Pancreas (tissue), 10 donors: ENCODE data around the gene ITPKB. TPM values are rescaled to one million over a fixed set of nuclear protein-coding genes. Genes with fewer than 3 reads are reported as not detected.

ENCODE experiments used
- ATAC-seq, 4 donors: fragments of 200-7000 bp; cut with Tn5 transposase; one replicate each; pipeline versions ENCODE4 v1.8.0 to v1.9.1; 2020; ENCODE audit warnings: mild to moderate bottlenecking in 4 of 4, moderate library complexity in 4 of 4
- DNase-seq, 6 donors: peaks; one replicate each; pipeline ENCODE4 v3.0.0-alpha.2; 2020
- FAIRE-seq: peaks from 2 replicates; lab custom pipeline; 2012; peaks lifted over from hg19 to GRCh38; lab: Jason Lieb, UNC
- H3K27ac ChIP-seq, 4 donors: fragments of 200-600 bp; sonication (generic); 1 replicate in 3 of 4; 2 replicates in 1 of 4; pipeline versions ENCODE4 v1.5.0 to v1.8.0; 2020
- H3K27me3 ChIP-seq, 4 donors: fragments of 200-600 bp; one replicate each; pipeline ENCODE4 v1.8.0; 2021
- H3K36me3 ChIP-seq, 3 donors: fragments of 200-600 bp; sonication (generic) in 1 of 3; one replicate each; pipeline versions ENCODE4 v1.5.0 to v1.8.0; 2020 to 2021
- H3K4me1 ChIP-seq, 3 donors: fragments of 200-600 bp; one replicate each; pipeline ENCODE4 v1.8.0; 2021
- H3K4me3 ChIP-seq, 4 donors: fragments of 200-600 bp; sonication (generic) in 2 of 4; one replicate each; pipeline versions ENCODE4 v1.5.0 to v1.8.0; 2020 to 2021
- H3K9me3 ChIP-seq, 4 donors: fragments of 200-600 bp; one replicate each; pipeline ENCODE4 v1.8.0; 2021
- WGBS, 2 donors: extraction: QIAGEN DNeasy Blood & Tissue Kit; methylation state at CpG; one replicate each; pipeline ENCODE4 v1.1.7; 2013; 5-methylcytosine and 5-hydroxymethylcytosine counted together
- intact Hi-C, 3 donors: fragments of 100-400 bp; cut with DNase I; formaldehyde crosslinking; loops; one replicate each; pipeline versions ENCODE4 v1.11.1 to v1.14.2; 2022
- polyA plus RNA-seq, 2 donors: library from polyadenylated mRNA; stranded (reverse); fragments of 200-250 nt; gene quantifications; one replicate each; pipeline ENCODE4 v1.2.3, GENCODE V29; 2013
- total RNA-seq, 6 donors: library from RNA; stranded (reverse); fragmentation: NEBNext Ultra II Directional in 4 of 6; extraction: Animal tissue kit (Norgen Biotek cat#: 25700) in 4 of 6; gene quantifications; one replicate each; pipeline versions ENCODE4 v1.2.1 to v1.2.4, GENCODE V29; 2021 to 2023
- TF ChIP-seq, protein P1 (sequence below), 4 donors: fragments of 200-600 bp; sonication (generic) in 3 of 4; IDR thresholded peaks; one replicate each; pipeline versions ENCODE4 v1.5.0 to v1.8.0; 2021; ENCODE audit warnings: antibody characterized with exemption in 4 of 4
- donor health status: healthy with polysubstance abuse.
- donor health status: DM: no; HTN: no; CAD: no; lungs with moderate emphysema.
- donor health status: DM: no; HTN: no; CAD: no.
- donor health status: control.
- donor health status: control.
- donor health status: Bipolar disorder and iron deficiency.
- donor health status: DM: yes; HTN: yes; CAD: no.
- donor health status: DM: no; HTN: no; CAD: no.
- donor health status: DM: no; HTN: no; CAD: no.
- donor health status: DM: yes; HTN: yes; CAD: no.

ITPKB gene
- total and polyA plus RNA-seq, 8 donors: 3.8 to 13.9 (median 5.5) TPM

DNA sequence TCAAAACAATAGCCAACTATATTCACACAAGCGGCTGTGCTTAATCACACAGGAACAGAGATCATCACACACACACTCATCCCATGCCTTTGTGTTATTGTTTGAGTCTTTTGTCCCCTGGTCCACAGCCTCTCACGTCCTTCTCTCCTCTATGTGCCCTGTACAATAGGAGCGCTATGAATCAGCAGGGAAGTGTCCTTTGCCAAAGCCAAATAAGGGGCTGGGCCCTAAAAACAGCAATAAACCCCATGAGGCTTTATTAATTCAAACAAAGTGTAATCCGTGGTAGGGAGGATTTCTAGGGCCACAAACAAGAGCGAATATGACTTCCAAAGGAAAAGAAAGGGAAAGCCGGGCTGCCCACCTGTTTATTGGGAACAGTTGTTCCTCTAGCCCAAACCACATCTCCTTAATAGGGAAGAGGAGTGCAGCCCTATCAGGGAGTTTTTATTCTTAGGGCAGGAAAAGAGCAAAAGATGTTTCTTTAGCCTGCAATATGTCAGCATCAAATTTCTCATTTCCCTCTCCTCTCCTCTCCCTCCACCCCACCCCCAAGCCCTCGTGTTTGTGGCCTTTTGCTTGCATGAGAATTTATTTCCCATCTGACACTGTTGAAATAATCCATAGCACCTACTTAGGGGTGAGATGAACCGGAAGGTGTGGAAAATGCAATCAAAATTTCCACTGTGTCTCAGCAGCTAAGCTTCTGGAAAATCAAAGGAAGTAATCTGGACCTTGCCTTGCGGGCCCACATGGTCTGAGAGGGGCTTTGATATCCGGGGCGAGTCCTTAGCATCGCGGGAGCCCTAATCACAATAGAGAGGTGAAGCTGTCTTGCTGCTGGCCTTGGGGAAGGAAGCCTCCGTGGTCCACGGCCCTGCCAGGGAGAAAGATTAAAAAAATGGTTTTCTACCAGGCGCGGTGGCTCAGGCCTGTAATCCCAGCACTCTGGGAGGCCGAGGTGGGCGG, 45.3 kb upstream of the ITPKB start:
- WGBS, 2 donors: 75 to 80% methylated on average over 19 of the region's 19 CpGs
- no peak for DNase-seq
- Histone ChIP-seq H3K36me3 (no peaks in the 10 kb centered on the region), H3K4me1 (no peaks in the 10 kb centered on the region), H3K27me3 (no peaks in the 10 kb centered on the region), H3K9me3 (no peaks in the 10 kb centered on the region), H3K4me3 (no peak overlapping the region), H3K27ac (no peak overlapping the region)
- TF ChIP-seq, protein P1, sequence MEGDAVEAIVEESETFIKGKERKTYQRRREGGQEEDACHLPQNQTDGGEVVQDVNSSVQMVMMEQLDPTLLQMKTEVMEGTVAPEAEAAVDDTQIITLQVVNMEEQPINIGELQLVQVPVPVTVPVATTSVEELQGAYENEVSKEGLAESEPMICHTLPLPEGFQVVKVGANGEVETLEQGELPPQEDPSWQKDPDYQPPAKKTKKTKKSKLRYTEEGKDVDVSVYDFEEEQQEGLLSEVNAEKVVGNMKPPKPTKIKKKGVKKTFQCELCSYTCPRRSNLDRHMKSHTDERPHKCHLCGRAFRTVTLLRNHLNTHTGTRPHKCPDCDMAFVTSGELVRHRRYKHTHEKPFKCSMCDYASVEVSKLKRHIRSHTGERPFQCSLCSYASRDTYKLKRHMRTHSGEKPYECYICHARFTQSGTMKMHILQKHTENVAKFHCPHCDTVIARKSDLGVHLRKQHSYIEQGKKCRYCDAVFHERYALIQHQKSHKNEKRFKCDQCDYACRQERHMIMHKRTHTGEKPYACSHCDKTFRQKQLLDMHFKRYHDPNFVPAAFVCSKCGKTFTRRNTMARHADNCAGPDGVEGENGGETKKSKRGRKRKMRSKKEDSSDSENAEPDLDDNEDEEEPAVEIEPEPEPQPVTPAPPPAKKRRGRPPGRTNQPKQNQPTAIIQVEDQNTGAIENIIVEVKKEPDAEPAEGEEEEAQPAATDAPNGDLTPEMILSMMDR (IDR thresholded peaks at IDR 0.05): no peak
- FAIRE-seq: no peak
- ATAC-seq: no peak
- intact Hi-C loops: no loop called here

DNA sequence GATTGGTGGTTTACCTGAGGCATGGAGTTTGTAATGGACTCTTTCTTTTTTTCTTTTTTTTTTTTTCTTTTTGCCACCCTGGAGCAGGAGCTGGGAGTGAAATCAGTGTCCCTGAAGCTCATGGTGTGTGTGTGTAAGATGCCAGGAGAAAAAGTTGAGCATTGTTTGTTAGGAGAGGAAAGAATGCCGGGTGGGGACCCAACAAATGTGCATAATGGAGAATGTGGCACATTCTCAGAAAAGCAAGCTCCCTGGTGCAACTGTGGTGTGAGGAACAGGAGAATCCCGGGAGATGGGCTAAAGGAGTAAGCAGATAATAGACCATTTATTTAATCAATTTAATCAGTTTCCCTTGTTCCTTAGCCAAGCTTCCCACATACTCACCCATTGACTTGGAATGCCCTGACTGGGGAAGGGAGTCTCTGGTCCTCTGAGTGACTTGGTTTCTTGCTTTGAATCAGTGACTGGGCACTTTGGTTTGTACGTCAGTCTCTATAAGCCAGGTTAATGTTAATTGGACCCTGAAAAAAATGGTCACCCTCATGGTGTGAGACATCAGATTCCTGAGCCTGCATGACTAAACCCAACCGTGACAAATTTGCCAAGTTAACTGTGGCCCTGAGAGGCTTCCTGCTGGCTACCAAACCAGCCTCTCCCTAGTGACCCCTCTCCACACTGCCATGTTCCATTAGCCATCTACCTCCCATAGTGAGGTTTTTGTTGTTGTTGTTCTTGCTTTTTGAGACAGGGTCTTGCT, 43.9 kb upstream of the ITPKB start:
- no peak for FAIRE-seq
- no peaks in the 10 kb centered on the region for H3K36me3 ChIP-seq
- no peaks in the 10 kb centered on the region for H3K4me1 ChIP-seq
- no peak for DNase-seq
- H3K9me3 ChIP-seq: no peaks in the 10 kb centered on the region
- TF ChIP-seq, protein P1 (IDR thresholded peaks at IDR 0.05): no peak
- H3K27me3 ChIP-seq: no peaks in the 10 kb centered on the region
- no peak for ATAC-seq
- intact Hi-C loops: no loop called here
- 59 to 66% methylated on average over 4 of the region's 4 CpGs for WGBS, 2 donors
- no peak overlapping the region for H3K4me3 ChIP-seq
- no peak overlapping the region for H3K27ac ChIP-seq

DNA sequence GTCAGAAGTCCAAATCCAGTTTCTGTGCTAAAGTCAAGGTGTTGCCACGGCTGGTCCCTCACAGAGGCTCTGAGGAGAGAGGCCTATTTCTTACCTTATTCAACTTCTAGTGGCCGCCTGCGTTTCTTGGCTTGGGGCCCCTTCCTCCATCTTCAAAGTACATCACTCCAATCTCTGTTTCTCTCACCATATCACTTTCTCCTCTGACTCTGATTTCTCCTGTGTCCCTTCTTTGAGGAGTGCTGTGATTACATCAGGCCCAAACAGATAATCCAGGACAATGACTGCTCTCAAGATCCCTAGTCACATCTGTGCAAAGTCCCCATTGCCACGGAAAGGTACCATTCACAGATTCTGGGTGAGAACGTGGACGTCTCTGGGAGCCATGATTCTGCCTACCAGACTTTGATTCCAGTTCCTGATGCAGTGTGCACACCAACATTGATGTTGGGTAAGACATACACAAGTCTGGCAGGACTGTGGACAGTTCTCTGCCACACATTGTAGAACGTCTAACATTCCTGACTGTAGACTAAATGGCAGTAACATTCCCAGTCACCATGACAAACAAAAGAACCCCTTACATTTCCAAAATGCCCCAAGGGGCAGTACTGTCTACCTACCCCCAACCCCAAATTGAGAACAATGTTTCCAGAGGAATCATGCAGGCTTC, 43.0 kb upstream of the ITPKB start:
- ATAC-seq (no peak), DNase-seq (no peak), FAIRE-seq (no peak)
- H3K27me3 ChIP-seq: no peaks in the 10 kb centered on the region
- TF ChIP-seq, protein P1 (IDR thresholded peaks at IDR 0.05): no peak
- no peaks in the 10 kb centered on the region for H3K36me3 ChIP-seq
- H3K27ac ChIP-seq: no peak overlapping the region
- 68 to 84% methylated on average over 7 of the region's 7 CpGs for WGBS, 2 donors
- intact Hi-C loops: no loop called here
- H3K9me3 ChIP-seq: no peaks in the 10 kb centered on the region
- H3K4me3 ChIP-seq: no peak overlapping the region
- H3K4me1 ChIP-seq: no peaks in the 10 kb centered on the region

DNA sequence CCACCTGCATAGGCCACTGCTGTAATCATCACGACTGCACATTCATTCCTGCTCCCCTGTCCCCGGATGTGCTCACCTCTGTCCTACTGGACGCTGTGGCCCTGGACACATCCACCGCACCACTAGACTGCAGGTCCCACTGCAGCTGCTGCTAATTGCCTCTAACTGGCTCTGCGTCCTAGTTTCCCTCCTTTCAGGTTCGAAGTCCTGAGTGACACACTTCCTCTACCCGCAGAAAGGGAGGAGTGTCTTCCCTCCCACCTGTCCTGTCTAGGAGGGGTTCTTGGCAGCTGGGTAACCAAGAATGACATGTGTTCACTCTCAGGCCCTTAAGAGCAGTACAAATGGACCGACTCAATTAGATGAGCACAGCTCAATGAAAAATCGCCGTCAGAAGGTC, 40.5 kb upstream of the ITPKB start:
- Histone ChIP-seq H3K9me3 (no peaks in the 10 kb centered on the region), H3K27me3 (no peaks in the 10 kb centered on the region), H3K27ac (no peak overlapping the region), H3K36me3 (no peaks in the 10 kb centered on the region), H3K4me1 (no peaks in the 10 kb centered on the region), H3K4me3 (no peak overlapping the region)
- TF ChIP-seq, protein P1 (IDR thresholded peaks at IDR 0.05): no peak
- no peak for FAIRE-seq
- no peak for ATAC-seq
- 59 to 60% methylated on average over 10 of the region's 10 CpGs for WGBS, 2 donors
- no peak for DNase-seq
- intact Hi-C loops: no loop called here
